ENCODE results near the gene CHRDL2.

GRCh38 chr11:74734559-74734925, 3.3 kb upstream of the CHRDL2 start:
- TF ChIP-seq POLR2A (IDR thresholded peaks at IDR 0.05): no peak
- TF ChIP-seq CTCF (IDR thresholded peaks at IDR 0.05): no peak
- no peak for TF ChIP-seq EP300 (IDR thresholded peaks at IDR 0.05)
